GM23338 (cell line): ENCODE results near the gene WDR20. TPM values are rescaled to one million over a fixed set of nuclear protein-coding genes. Genes with fewer than 3 reads are reported as not detected.

Experiments
- ATAC-seq: fragments of 200-7000 bp; cut with Tn5 transposase; 3 replicates; pipeline ENCODE4 v1.9.1; 2020
- DNase-seq: peaks from one replicate; pipeline ENCODE4 v3.0.0-alpha.2; 2015; ENCODE audit warnings: low spot score
- H2AFZ ChIP-seq: fragments of 200-600 bp; sonication (generic); 2 replicates; pipeline ENCODE4 v1.8.0; 2016; ENCODE audit warnings: antibody characterized with exemption, mild to moderate bottlenecking, moderate library complexity
- H3F3A ChIP-seq: fragments of 200-600 bp; sonication (generic); replicated peaks from 2 replicates; pipeline ENCODE4 v1.8.0; 2017; ENCODE audit warnings: antibody characterized with exemption, mixed run types, low read depth
- H3K27ac ChIP-seq: fragments of 200-600 bp; sonication (generic); 2 replicates; pipeline ENCODE4 v1.6.1; 2016; ENCODE audit warnings: low read depth
- H3K27me3 ChIP-seq: fragments of 200-600 bp; sonication (generic); 2 replicates; pipeline ENCODE4 v1.8.0; 2016; ENCODE audit warnings: mild to moderate bottlenecking, mixed run types, moderate library complexity; ENCODE audit not compliant: insufficient read depth
- H3K36me3 ChIP-seq: fragments of 200-600 bp; sonication (generic); 2 replicates; pipeline ENCODE4 v1.8.0; 2016; ENCODE audit warnings: mild to moderate bottlenecking; ENCODE audit not compliant: insufficient read depth
- H3K4me1 ChIP-seq: fragments of 200-600 bp; sonication (generic); 2 replicates; pipeline ENCODE4 v1.8.0; 2016; ENCODE audit warnings: mild to moderate bottlenecking, moderate library complexity; ENCODE audit not compliant: insufficient read depth
- H3K4me2 ChIP-seq: fragments of 200-600 bp; sonication (generic); 2 replicates; pipeline ENCODE4 v1.7.1; 2017; ENCODE audit warnings: mixed run types
- H3K4me3 ChIP-seq: fragments of 200-600 bp; sonication (generic); 2 replicates; pipeline ENCODE4 v1.6.1; 2016; ENCODE audit warnings: mixed run types
- H3K79me2 ChIP-seq: fragments of 200-600 bp; sonication (generic); replicated peaks from 2 replicates; pipeline ENCODE4 v1.8.0; 2017; ENCODE audit warnings: mild to moderate bottlenecking; ENCODE audit not compliant: insufficient read depth
- H3K9me2 ChIP-seq: fragments of 200-600 bp; sonication (generic); 2 replicates; pipeline ENCODE4 v1.8.0; 2017; ENCODE audit not compliant: insufficient read depth
- H4K20me1 ChIP-seq: fragments of 200-600 bp; sonication (generic); replicated peaks from 2 replicates; pipeline ENCODE4 v1.8.0; 2017; ENCODE audit warnings: mild to moderate bottlenecking; ENCODE audit not compliant: insufficient read depth
- H3K27ac Mint-ChIP-seq: 2 replicates; pipeline ENCODE4 v1.8.0; 2020; ENCODE audit warnings: inconsistent platforms, mild to moderate bottlenecking, moderate library complexity, mixed read lengths
- H3K27me3 Mint-ChIP-seq: 3 replicates; pipeline ENCODE4 v1.8.0; 2022; ENCODE audit warnings: low read depth, mild to moderate bottlenecking, moderate library complexity, mixed read lengths, inconsistent platforms; ENCODE audit not compliant: insufficient read depth, poor library complexity
- H3K36me3 Mint-ChIP-seq: 3 replicates; pipeline ENCODE4 v1.8.0; 2021; ENCODE audit warnings: low read depth, mild to moderate bottlenecking, inconsistent platforms, moderate library complexity, mixed read lengths
- H3K4me1 Mint-ChIP-seq: 3 replicates; pipeline ENCODE4 v1.8.0; 2020; ENCODE audit warnings: mild to moderate bottlenecking, inconsistent platforms, mixed read lengths
- H3K4me3 Mint-ChIP-seq: 3 replicates; pipeline ENCODE4 v1.8.0; 2021; ENCODE audit warnings: moderate library complexity, mild to moderate bottlenecking, inconsistent platforms, mixed read lengths
- H3K9me3 Mint-ChIP-seq: 3 replicates; pipeline ENCODE4 v1.8.0; 2020; ENCODE audit warnings: moderate library complexity, mild to moderate bottlenecking, inconsistent platforms, mixed read lengths
- CREB1 ChIP-seq: fragments of 250-450 bp; sonication (Bioruptor Pico); IDR thresholded peaks from 2 replicates; pipeline ENCODE4 v1.5.0; 2020; ENCODE audit warnings: low read depth, mild to moderate bottlenecking, moderate library complexity
- CTCF ChIP-seq, 2 experiments: fragments of 200-600 bp in 1 of 2; sonication (generic) in 1 of 2; conservative IDR thresholded peaks; 2 replicates each; pipeline versions ENCODE4 v1.5.1 to v1.6.1; 2016 to 2017; ENCODE audit warnings: antibody characterized with exemption in 2 of 2, low read depth in 2 of 2, mild to moderate bottlenecking in 2 of 2, moderate library complexity in 1 of 2
- ETS1 ChIP-seq: IDR thresholded peaks from 2 replicates; pipeline ENCODE4 v1.6.1; 2016; ENCODE audit warnings: antibody characterized with exemption
- EZH2 ChIP-seq: fragments of 200-600 bp; sonication (generic); IDR thresholded peaks from one replicate; pipeline ENCODE4 v1.8.0; 2017; ENCODE audit warnings: antibody characterized with exemption, mild to moderate bottlenecking, low read depth; ENCODE audit not compliant: unreplicated experiment
- EZH2phosphoT487 ChIP-seq: fragments of 200-600 bp; sonication (generic); IDR thresholded peaks from one replicate; pipeline ENCODE4 v1.8.1; 2018; ENCODE audit warnings: antibody characterized with exemption; ENCODE audit not compliant: unreplicated experiment
- JUNB ChIP-seq: IDR thresholded peaks from one replicate; pipeline ENCODE4 v1.6.1; 2016; ENCODE audit warnings: antibody characterized with exemption; ENCODE audit not compliant: unreplicated experiment
- NANOG ChIP-seq: IDR thresholded peaks from 2 replicates; pipeline ENCODE4 v1.6.1; 2016; ENCODE audit warnings: antibody characterized with exemption, borderline replicate concordance
- POLR2AphosphoS5 ChIP-seq: IDR thresholded peaks from 2 replicates; pipeline ENCODE4 v1.6.1; 2016; ENCODE audit warnings: antibody characterized with exemption, low read depth
- REST ChIP-seq: IDR thresholded peaks from one replicate; pipeline ENCODE4 v1.6.1; 2018; ENCODE audit warnings: antibody characterized with exemption; ENCODE audit not compliant: unreplicated experiment
- STAT1 ChIP-seq: IDR thresholded peaks from one replicate; pipeline ENCODE4 v1.6.1; 2016; ENCODE audit warnings: antibody characterized with exemption; ENCODE audit not compliant: unreplicated experiment
- ZNF114 ChIP-seq: fragments of 250-450 bp; sonication (Bioruptor Pico); IDR thresholded peaks from 2 replicates; pipeline ENCODE4 v1.5.0; 2020; ENCODE audit warnings: mild to moderate bottlenecking, moderate library complexity
- ZNF331 ChIP-seq: fragments of 250-450 bp; sonication (Bioruptor Pico); IDR thresholded peaks from 2 replicates; pipeline ENCODE4 v1.5.0; 2020; ENCODE audit warnings: low read depth, mild to moderate bottlenecking, moderate library complexity
- ZNF462 ChIP-seq: fragments of 250-450 bp; sonication (Bioruptor Pico); IDR thresholded peaks from 2 replicates; pipeline ENCODE4 v1.5.0; 2020; ENCODE audit warnings: mild to moderate bottlenecking, moderate library complexity
- polyA plus RNA-seq: library from polyadenylated mRNA; unstranded; fragments of >200 nt; fragmentation: Nextera tagmentation; extraction: Ambion mirVana; gene quantifications from 2 replicates; pipeline ENCODE4 v1.2.1, GENCODE V29; 2016
- total RNA-seq: library from RNA; depleted of rRNA; stranded (reverse); fragments of >200 nt; shearing (Covaris generic); gene quantifications from 2 replicates; pipeline ENCODE4 v1.2.3, GENCODE V29; 2014

The WDR20 gene
- total and polyA plus RNA-seq, 2 experiments from 2014 or later: 17.9 to 21.0 TPM

GRCh38 chr14:102157346-102157745 is 17.6 kb downstream of the WDR20 start:
- Histone ChIP-seq H3K9me2 (no peaks in the 10 kb centered on the region), H3K4me1 (peaks cover 12% of the 10 kb centered on the region), H3F3A (0 out of 2 replicates have a peak, but pooled peaks cover 3% of the 10 kb centered on the region), H3K4me2 (no peak overlapping the region), H3K27me3 (no peaks in the 10 kb centered on the region), H3K27ac (no peak overlapping the region), H3K4me3 (no peak overlapping the region), H3K36me3 (no peaks in the 10 kb centered on the region; the same call in 1 of the 2 replicates), H2AFZ (no peak overlapping the region), H3K79me2 (peaks cover 96% of the 10 kb centered on the region), H4K20me1 (peaks cover 64% of the 10 kb centered on the region)
- Mint-ChIP-seq H3K4me3 (no peak overlapping the region), H3K27ac (no peak overlapping the region), H3K4me1 (peaks cover 12% of the 10 kb centered on the region), H3K36me3 (peaks cover 11% of the 10 kb centered on the region), H3K27me3 (peaks cover 11% of the 10 kb centered on the region), H3K9me3 (no peaks in the 10 kb centered on the region; the same call in 2 of the 3 replicates)
- ATAC-seq (no peak), DNase-seq (no peak)
- TF ChIP-seq REST (no peak), CREB1 (CRISPR knock-in tag) (no peak), POLR2AphosphoS5 (no peak), EZH2 (no peak), JUNB (no peak), STAT1 (no peak), ZNF331 (CRISPR knock-in tag) (no peak), NANOG (no peak), EZH2phosphoT487 (no peak), ZNF462 (CRISPR knock-in tag) (no peak), ZNF114 (CRISPR knock-in tag) (no peak), CTCF (conservative IDR thresholded peaks at IDR 0.05; ENCODE audit: low read depth in 2 of 2) (no peak), ETS1 (no peak)
